Hematopoietic multipotent progenitor cell treated with erythropoietin and hydrocortisone succinate and interleukin-3 and kit ligand, for 4 days (in vitro differentiated cells): ENCODE measurements around the gene SPATS2L.
"Not testable (repeated sequence)": the region's sequence is repeated elsewhere in the genome, so short reads cannot be mapped to it uniquely, and the experiment has no call there.

ENCODE experiments used
- DNase-seq: peaks from one replicate; pipeline ENCODE4 v3.0.0-alpha.2; 2015

Gene SPATS2L

GRCh38 chr2:200320344-200320743 is 13.9 kb downstream of the SPATS2L start:
- no peak for DNase-seq

GRCh38 chr2:200320991-200321390 is 14.5 kb downstream of the SPATS2L start:
- DNase-seq = no peak

GRCh38 chr2:200321780-200322534 is 15.5 kb downstream of the SPATS2L start:
- DNase-seq = no peak

- no peak for DNase-seq
Observed at GRCh38 chr2:200322607-200323006, 16.1 kb downstream of the SPATS2L start.

GRCh38 chr2:200324362-200324761 is 17.9 kb downstream of the SPATS2L start:
- DNase-seq = no peak

- DNase-seq = no peak
Observed at GRCh38 chr2:200329384-200329783, 22.9 kb downstream of the SPATS2L start.

GRCh38 chr2:200329798-200330197 is 23.3 kb downstream of the SPATS2L start:
- no peak for DNase-seq

- DNase-seq = no peak
Observed at GRCh38 chr2:200330351-200331060, 24.0 kb downstream of the SPATS2L start.

GRCh38 chr2:200331061-200331400 is 24.5 kb downstream of the SPATS2L start:
- no peak for DNase-seq

- no peak for DNase-seq
Observed at GRCh38 chr2:200335657-200336056, 29.2 kb downstream of the SPATS2L start.

GRCh38 chr2:200336980-200337615 is 30.6 kb downstream of the SPATS2L start:
- no peak for DNase-seq

GRCh38 chr2:200337621-200338020 is 31.1 kb downstream of the SPATS2L start:
- DNase-seq = peak; percentile 10

GRCh38 chr2:200338692-200339091 is 32.2 kb downstream of the SPATS2L start:
- peak; percentile 41 for DNase-seq

- peak; percentile 13 for DNase-seq
Observed at GRCh38 chr2:200340508-200341224, 34.2 kb downstream of the SPATS2L start.

GRCh38 chr2:200341376-200341775 is 34.9 kb downstream of the SPATS2L start:
- peak; percentile 5 for DNase-seq

GRCh38 chr2:200342235-200342634 is 35.7 kb downstream of the SPATS2L start:
- no peak for DNase-seq

- DNase-seq = no peak
Observed at GRCh38 chr2:200342654-200343053, 36.2 kb downstream of the SPATS2L start.

- not testable (repeated sequence) for DNase-seq
Observed at GRCh38 chr2:200344202-200344601, 37.7 kb downstream of the SPATS2L start.

- no peak for DNase-seq
Observed at GRCh38 chr2:200345975-200346374, 39.5 kb downstream of the SPATS2L start.

GRCh38 chr2:200347301-200347700 is 40.8 kb downstream of the SPATS2L start:
- no peak for DNase-seq

- DNase-seq = no peak
Observed at GRCh38 chr2:200348897-200349563, 42.5 kb downstream of the SPATS2L start.

- DNase-seq = no peak
Observed at GRCh38 chr2:200349868-200350267, 43.4 kb downstream of the SPATS2L start.

- DNase-seq = no peak
Observed at GRCh38 chr2:200350850-200351285, 44.4 kb downstream of the SPATS2L start.
